ENCODE data around the gene AXIN2.

Gene AXIN2

GRCh38 chr17:65553646-65554552 is 7.5 kb downstream of the AXIN2 start:
- no peak for DNase-seq

- no peak for DNase-seq
Observed at GRCh38 chr17:65553009-65553645, 8.3 kb downstream of the AXIN2 start.

- DNase-seq: no peak
Observed at GRCh38 chr17:65552214-65552613, 9.2 kb downstream of the AXIN2 start.

GRCh38 chr17:65551267-65552040 is 10.0 kb downstream of the AXIN2 start:
- DNase-seq: no peak

GRCh38 chr17:65550758-65551157 is 10.7 kb downstream of the AXIN2 start:
- no peak for DNase-seq

GRCh38 chr17:65550075-65550662 is 11.3 kb downstream of the AXIN2 start:
- DNase-seq: no peak

GRCh38 chr17:65548269-65548969 is 13.0 kb downstream of the AXIN2 start:
- DNase-seq: no peak

- DNase-seq: no peak
Observed at GRCh38 chr17:65547253-65547670, 14.2 kb downstream of the AXIN2 start.

GRCh38 chr17:65546579-65546978 is 14.9 kb downstream of the AXIN2 start:
- no peak for DNase-seq

- no peak for DNase-seq
Observed at GRCh38 chr17:65545705-65546523, 15.5 kb downstream of the AXIN2 start.

- DNase-seq: no peak
Observed at GRCh38 chr17:65544672-65545071, 16.8 kb downstream of the AXIN2 start.

GRCh38 chr17:65542610-65543009 is 18.8 kb downstream of the AXIN2 start:
- peak; percentile 12 for DNase-seq

GRCh38 chr17:65542067-65542466 is 19.4 kb downstream of the AXIN2 start:
- DNase-seq: no peak

GRCh38 chr17:65541453-65541852 is 20.0 kb downstream of the AXIN2 start:
- DNase-seq: no peak

- DNase-seq: peak; percentile 33
Observed at GRCh38 chr17:65539630-65540266, 21.7 kb downstream of the AXIN2 start.

GRCh38 chr17:65538675-65539529 is 22.5 kb downstream of the AXIN2 start:
- DNase-seq: peak; percentile 6

GRCh38 chr17:65537845-65538674 is 23.4 kb downstream of the AXIN2 start:
- no peak for DNase-seq

- DNase-seq: no peak
Observed at GRCh38 chr17:65537343-65537844, 24.1 kb downstream of the AXIN2 start.

Data from COR-L47 (cell line).